GM12878 (cell line): Measurements from ENCODE around the gene ZDHHC11B.
"Not testable (repeated sequence)": the region's sequence is repeated elsewhere in the genome, so short reads cannot be mapped to it uniquely, and the experiment has no call there.

ENCODE experiments used
- EZH2 ChIP-seq: IDR thresholded peaks from 2 replicates; pipeline ENCODE4 v1.6.1; 2012; ENCODE audit warnings: low read depth, mild to moderate bottlenecking, control low read depth, inconsistent platforms, low read length, borderline replicate concordance; ENCODE audit not compliant: control insufficient read depth
- ZNF207 ChIP-seq: fragments of 450-650 bp; IDR thresholded peaks from 2 replicates; pipeline ENCODE4 v1.6.1; 2014; ENCODE audit warnings: antibody characterized with exemption, mild to moderate bottlenecking, borderline replicate concordance

DNA sequence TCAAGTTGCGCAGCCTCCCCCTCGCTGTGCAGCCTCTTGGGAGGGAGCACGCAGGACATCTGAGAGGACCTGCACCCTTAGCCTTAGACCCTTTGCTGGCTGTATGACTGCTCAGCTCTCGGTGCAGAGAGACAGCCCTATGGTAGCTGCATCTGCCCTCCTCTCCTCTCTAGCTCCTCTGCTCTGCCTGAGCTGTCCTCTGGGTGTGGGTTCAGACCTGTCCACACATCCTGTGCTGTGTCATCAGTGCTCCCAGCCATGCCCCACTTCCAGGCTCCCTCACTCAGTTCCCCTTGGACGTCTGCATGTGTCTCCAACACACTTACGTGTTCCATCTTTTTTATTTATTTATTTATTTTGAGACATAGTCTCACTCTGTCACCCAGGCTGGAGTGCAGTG lies 60.7 kb downstream of the ZDHHC11B start:
- not testable (repeated sequence) for TF ChIP-seq EZH2, ZNF207
